Measurements from ENCODE around the gene TAF11L2. TPM values are rescaled to one million over a fixed set of nuclear protein-coding genes. Genes with fewer than 3 reads are reported as not detected.
"Not testable (repeated sequence)": the region's sequence is repeated elsewhere in the genome, so short reads cannot be mapped to it uniquely, and the experiment has no call there.

Gene TAF11L2
- total and polyA plus RNA-seq, 3 donors from 2014 or later = not detected

DNA sequence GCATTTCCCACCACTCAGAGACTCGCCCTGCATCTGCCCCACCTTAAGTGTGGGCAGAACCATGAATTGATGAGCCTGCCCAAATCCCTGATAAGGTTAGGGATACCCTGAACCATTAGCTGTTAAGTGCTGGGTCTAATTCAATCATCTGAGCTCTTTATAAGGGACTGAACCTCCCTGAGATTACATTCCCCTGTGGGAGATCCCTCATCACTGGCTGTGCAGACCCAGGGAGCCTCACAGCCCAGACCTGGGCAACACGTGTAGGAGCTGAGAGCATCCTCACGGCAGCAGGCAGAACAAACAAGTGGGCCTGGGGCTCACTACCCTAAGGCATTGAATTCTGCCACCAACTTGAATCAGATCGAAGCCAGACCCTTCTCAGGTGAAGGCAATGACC, 585 bp upstream of the TAF11L2 start:
- Histone ChIP-seq H3K4me1 (no peaks in the 10 kb centered on the region), H3K27ac (no peak overlapping the region), H3K27me3 (no peaks in the 10 kb centered on the region), H3K36me3 (ENCODE audit: low read depth, missing control alignments) (no peaks in the 10 kb centered on the region), H3K9me3 (no peaks in the 10 kb centered on the region), H3K4me3 (no peak overlapping the region)
- intact Hi-C loops (cut with DNase I; ENCODE audit: low total_unique reads) = no loop called here
- 62 to 71% methylated on average over 4 of the region's 4 CpGs for WGBS, 2 donors
- no peak for DNase-seq
- TF ChIP-seq, protein P1, sequence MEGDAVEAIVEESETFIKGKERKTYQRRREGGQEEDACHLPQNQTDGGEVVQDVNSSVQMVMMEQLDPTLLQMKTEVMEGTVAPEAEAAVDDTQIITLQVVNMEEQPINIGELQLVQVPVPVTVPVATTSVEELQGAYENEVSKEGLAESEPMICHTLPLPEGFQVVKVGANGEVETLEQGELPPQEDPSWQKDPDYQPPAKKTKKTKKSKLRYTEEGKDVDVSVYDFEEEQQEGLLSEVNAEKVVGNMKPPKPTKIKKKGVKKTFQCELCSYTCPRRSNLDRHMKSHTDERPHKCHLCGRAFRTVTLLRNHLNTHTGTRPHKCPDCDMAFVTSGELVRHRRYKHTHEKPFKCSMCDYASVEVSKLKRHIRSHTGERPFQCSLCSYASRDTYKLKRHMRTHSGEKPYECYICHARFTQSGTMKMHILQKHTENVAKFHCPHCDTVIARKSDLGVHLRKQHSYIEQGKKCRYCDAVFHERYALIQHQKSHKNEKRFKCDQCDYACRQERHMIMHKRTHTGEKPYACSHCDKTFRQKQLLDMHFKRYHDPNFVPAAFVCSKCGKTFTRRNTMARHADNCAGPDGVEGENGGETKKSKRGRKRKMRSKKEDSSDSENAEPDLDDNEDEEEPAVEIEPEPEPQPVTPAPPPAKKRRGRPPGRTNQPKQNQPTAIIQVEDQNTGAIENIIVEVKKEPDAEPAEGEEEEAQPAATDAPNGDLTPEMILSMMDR (IDR thresholded peaks at IDR 0.05) = no peak
- no peak for TF ChIP-seq POLR2A (IDR thresholded peaks at IDR 0.05)

DNA sequence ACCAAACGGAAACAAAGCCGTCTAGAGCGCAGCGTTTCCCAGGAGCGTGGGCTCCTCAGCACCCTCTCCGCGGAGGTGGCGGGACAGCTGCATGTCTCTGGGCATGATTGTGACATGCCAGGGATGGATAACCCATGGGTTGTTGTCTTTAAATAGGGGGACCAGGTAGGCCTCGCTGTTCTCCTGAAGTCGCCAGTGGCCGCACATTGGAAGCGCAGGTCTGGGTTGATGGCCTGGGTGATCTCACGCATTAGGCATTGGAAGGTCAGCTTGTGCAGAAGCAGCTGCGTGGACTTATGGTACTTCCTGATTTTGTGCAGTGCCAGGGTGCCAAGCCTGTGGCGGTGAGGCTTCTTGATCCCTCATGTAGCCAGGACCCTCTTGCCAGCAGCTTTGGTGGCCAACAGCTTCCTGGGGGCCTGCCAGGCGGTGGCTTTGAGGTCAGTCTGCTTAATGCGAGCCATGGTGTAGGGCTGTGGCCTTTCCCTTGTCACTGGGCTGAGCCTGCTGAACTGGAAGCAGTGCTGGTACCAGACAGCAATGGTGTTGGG, 13.8 kb downstream of the TAF11L2 start:
- 64 to 86% methylated on average over 13 to 17 of the region's 17 CpGs for WGBS, 2 donors
- no peaks in the 10 kb centered on the region for H3K36me3 ChIP-seq (ENCODE audit: low read depth, missing control alignments)
- no peak overlapping the region for H3K27ac ChIP-seq
- DNase-seq = no peak
- no peaks in the 10 kb centered on the region for H3K9me3 ChIP-seq
- no peaks in the 10 kb centered on the region for H3K4me1 ChIP-seq
- intact Hi-C loops (cut with DNase I; ENCODE audit: low total_unique reads) = no loop called here
- TF ChIP-seq POLR2A (IDR thresholded peaks at IDR 0.05) = no peak
- TF ChIP-seq, protein P1 (IDR thresholded peaks at IDR 0.05) = no peak
- H3K4me3 ChIP-seq = no peak overlapping the region
- H3K27me3 ChIP-seq = no peaks in the 10 kb centered on the region

DNA sequence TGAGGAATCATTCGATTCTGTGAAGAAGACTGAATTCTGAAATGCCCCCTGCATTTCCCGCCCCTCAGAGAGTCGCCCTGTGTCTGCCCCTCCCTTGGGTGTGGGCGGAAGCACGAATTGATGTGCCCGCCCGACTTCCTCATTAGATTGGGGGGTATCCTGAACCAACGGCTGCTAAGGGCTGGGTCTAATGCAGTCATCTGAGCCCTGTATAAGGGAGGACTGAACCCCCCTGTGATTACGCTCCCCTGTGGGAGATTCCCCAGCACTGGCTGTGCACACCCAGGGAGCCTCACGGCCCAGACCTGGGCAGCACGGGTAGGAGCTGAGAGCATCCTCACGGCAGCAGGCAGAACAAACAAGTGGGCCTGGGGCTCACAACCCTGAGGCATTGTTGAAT, 19.5 kb downstream of the TAF11L2 start:
- H3K27ac ChIP-seq; H3K36me3 ChIP-seq (ENCODE audit: low read depth, missing control alignments); H3K4me1 ChIP-seq; H3K9me3 ChIP-seq; H3K4me3 ChIP-seq; DNase-seq; H3K27me3 ChIP-seq; intact Hi-C loops (cut with DNase I; ENCODE audit: low total_unique reads): not testable (repeated sequence)
- WGBS, 2 donors = 63 to 65% methylated on average over 10 to 11 of the region's 12 CpGs

DNA sequence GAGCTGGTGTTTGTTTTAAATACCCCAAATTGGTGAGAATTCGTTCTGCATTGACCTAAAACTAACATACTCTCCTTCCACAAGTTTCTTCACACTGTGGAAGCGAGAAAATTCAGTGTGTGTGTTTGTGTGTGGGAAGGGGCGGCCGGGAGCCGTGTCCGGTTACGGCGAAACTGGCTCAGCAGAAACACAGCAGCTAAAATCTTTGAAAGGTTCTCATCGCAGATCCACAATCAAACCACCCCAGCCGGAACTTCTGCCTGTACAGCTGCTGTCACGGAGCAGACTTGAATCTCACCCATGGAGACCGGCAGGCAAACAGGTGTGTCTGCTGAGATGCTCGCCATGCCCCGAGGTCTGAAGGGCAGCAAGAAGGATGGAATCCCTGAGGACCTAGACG, 20.0 kb downstream of the TAF11L2 start, which contains the start of gene TAF11L3:
Gene TAF11L3 (plus strand): TSS at position 301 of the 400 bp plus-strand sequence.
- H3K9me3 ChIP-seq; H3K27me3 ChIP-seq; H3K4me1 ChIP-seq; H3K36me3 ChIP-seq (ENCODE audit: low read depth, missing control alignments); H3K27ac ChIP-seq; DNase-seq; H3K4me3 ChIP-seq; intact Hi-C loops (cut with DNase I; ENCODE audit: low total_unique reads): not testable (repeated sequence)
- WGBS, 2 donors = no CpG with 5 or more reads among the region's 15 CpGs

DNA sequence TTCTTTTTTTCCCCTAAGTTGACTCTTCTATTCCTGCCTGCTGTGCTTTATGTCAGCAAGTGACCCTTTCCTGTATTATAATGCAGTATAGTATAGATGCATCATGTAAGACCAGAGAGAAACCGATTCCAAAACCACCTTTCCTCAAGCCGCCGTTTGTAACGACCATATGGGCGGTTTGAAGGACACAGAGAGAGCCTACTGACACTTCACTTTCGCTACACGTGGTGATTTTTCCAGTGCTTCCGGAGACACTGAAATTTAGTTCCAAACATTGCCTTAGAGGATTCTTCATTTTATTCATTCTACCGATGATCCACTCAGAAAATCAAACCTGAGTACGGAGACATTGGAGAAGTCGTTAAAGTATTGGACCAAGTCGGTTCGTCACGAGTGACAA, 21.5 kb downstream of the TAF11L2 start:
- H3K27me3 ChIP-seq; H3K36me3 ChIP-seq (ENCODE audit: low read depth, missing control alignments); DNase-seq; H3K9me3 ChIP-seq; H3K4me3 ChIP-seq; intact Hi-C loops (cut with DNase I; ENCODE audit: low total_unique reads); H3K27ac ChIP-seq; H3K4me1 ChIP-seq: not testable (repeated sequence)
- WGBS, 2 donors = 67 to 70% methylated on average over 9 to 10 of the region's 14 CpGs

DNA sequence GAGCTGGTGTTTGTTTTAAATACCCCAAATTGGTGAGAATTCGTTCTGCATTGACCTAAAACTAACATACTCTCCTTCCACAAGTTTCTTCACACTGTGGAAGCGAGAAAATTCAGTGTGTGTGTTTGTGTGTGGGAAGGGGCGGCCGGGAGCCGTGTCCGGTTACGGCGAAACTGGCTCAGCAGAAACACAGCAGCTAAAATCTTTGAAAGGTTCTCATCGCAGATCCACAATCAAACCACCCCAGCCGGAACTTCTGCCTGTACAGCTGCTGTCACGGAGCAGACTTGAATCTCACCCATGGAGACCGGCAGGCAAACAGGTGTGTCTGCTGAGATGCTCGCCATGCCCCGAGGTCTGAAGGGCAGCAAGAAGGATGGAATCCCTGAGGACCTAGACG, 23.5 kb downstream of the TAF11L2 start, which contains the start of gene TAF11L4:
Gene TAF11L4 (plus strand): TSS at position 301 of the 400 bp plus-strand sequence.
- H3K4me3 ChIP-seq; H3K4me1 ChIP-seq; H3K27me3 ChIP-seq; H3K36me3 ChIP-seq (ENCODE audit: low read depth, missing control alignments); H3K27ac ChIP-seq; intact Hi-C loops (cut with DNase I; ENCODE audit: low total_unique reads); H3K9me3 ChIP-seq; DNase-seq: not testable (repeated sequence)
- no CpG with 5 or more reads among the region's 15 CpGs for WGBS, 2 donors

DNA sequence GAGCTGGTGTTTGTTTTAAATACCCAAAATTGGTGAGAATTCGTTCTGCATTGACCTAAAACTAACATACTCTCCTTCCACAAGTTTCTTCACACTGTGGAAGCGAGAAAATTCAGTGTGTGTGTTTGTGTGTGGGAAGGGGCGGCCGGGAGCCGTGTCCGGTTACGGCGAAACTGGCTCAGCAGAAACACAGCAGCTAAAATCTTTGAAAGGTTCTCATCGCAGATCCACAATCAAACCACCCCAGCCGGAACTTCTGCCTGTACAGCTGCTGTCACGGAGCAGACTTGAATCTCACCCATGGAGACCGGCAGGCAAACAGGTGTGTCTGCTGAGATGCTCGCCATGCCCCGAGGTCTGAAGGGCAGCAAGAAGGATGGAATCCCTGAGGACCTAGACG, 26.9 kb downstream of the TAF11L2 start, which contains the start of gene TAF11L5:
Gene TAF11L5 (plus strand): TSS at position 301 of the 400 bp plus-strand sequence.
- H3K36me3 ChIP-seq (ENCODE audit: low read depth, missing control alignments); H3K4me3 ChIP-seq; intact Hi-C loops (cut with DNase I; ENCODE audit: low total_unique reads); H3K9me3 ChIP-seq; DNase-seq; H3K27me3 ChIP-seq; H3K27ac ChIP-seq; H3K4me1 ChIP-seq: not testable (repeated sequence)
- WGBS, 2 donors = no CpG with 5 or more reads among the region's 15 CpGs

DNA sequence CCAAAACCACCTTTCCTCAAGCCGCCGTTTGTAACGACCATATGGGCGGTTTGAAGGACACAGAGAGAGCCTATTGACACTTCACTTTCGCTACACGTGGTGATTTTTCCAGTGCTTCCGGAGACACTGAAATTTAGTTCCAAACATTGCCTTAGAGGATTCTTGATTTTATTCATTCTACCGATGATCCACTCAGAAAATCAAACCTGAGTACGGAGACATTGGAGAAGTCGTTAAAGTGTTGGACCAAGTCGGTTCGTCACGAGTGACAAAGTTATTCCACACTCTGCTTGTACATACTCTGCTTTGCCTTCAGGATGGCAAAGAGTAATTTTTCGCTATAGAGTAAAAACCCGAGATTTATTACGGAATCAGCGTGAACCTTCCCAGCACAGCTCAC, 28.5 kb downstream of the TAF11L2 start:
- H3K27me3 ChIP-seq; intact Hi-C loops (cut with DNase I; ENCODE audit: low total_unique reads); H3K4me1 ChIP-seq; H3K36me3 ChIP-seq (ENCODE audit: low read depth, missing control alignments); H3K4me3 ChIP-seq; H3K9me3 ChIP-seq; DNase-seq; H3K27ac ChIP-seq: not testable (repeated sequence)
- 70 to 71% methylated on average over 17 of the region's 17 CpGs for WGBS, 2 donors

DNA sequence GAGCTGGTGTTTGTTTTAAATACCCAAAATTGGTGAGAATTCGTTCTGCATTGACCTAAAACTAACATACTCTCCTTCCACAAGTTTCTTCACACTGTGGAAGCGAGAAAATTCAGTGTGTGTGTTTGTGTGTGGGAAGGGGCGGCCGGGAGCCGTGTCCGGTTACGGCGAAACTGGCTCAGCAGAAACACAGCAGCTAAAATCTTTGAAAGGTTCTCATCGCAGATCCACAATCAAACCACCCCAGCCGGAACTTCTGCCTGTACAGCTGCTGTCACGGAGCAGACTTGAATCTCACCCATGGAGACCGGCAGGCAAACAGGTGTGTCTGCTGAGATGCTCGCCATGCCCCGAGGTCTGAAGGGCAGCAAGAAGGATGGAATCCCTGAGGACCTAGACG, 30.3 kb downstream of the TAF11L2 start, which contains the start of gene TAF11L6:
Gene TAF11L6 (plus strand): TSS at position 301 of the 400 bp plus-strand sequence.
- H3K9me3 ChIP-seq; H3K36me3 ChIP-seq (ENCODE audit: low read depth, missing control alignments); DNase-seq; H3K4me1 ChIP-seq; H3K27ac ChIP-seq; H3K27me3 ChIP-seq; H3K4me3 ChIP-seq; intact Hi-C loops (cut with DNase I; ENCODE audit: low total_unique reads): not testable (repeated sequence)
- no CpG with 5 or more reads among the region's 15 CpGs for WGBS, 2 donors
